Activated CD8-positive, alpha-beta memory T cell treated with anti-CD3 and anti-CD28 coated beads for 24 hours (primary cell): ENCODE results near the gene RBMS3.
"Not testable (repeated sequence)": the region's sequence is repeated elsewhere in the genome, so short reads cannot be mapped to it uniquely, and the experiment has no call there.

Experiments
- DNase-seq: peaks from one replicate; pipeline ENCODE4 v3.0.0-alpha.2; 2020

RBMS3 gene

GRCh38 chr3:29313981-29314726 is 33.3 kb downstream of the RBMS3 start:
- DNase-seq = no peak

- DNase-seq = no peak
These were observed 33.8 kb downstream of the RBMS3 start for GRCh38 chr3:29314727-29315088.

- DNase-seq = no peak
These were observed 36.8 kb downstream of the RBMS3 start for GRCh38 chr3:29317659-29318173.

GRCh38 chr3:29318251-29318650 is 37.4 kb downstream of the RBMS3 start:
- DNase-seq = no peak

- no peak for DNase-seq
These were observed 38.4 kb downstream of the RBMS3 start for GRCh38 chr3:29319262-29319661.

GRCh38 chr3:29319798-29320197 is 38.9 kb downstream of the RBMS3 start:
- no peak for DNase-seq

GRCh38 chr3:29322586-29322985 is 41.7 kb downstream of the RBMS3 start:
- DNase-seq = no peak

- no peak for DNase-seq
These were observed 43.3 kb downstream of the RBMS3 start for GRCh38 chr3:29324180-29324651.

- DNase-seq = not testable (repeated sequence)
These were observed 45.7 kb downstream of the RBMS3 start for GRCh38 chr3:29326540-29326939.

- no peak for DNase-seq
These were observed 49.4 kb downstream of the RBMS3 start for GRCh38 chr3:29329986-29330890.

- no peak for DNase-seq
These were observed 50.2 kb downstream of the RBMS3 start for GRCh38 chr3:29331035-29331434.

GRCh38 chr3:29331456-29332194 is 50.8 kb downstream of the RBMS3 start:
- no peak for DNase-seq

- DNase-seq = no peak
These were observed 51.3 kb downstream of the RBMS3 start for GRCh38 chr3:29332195-29332637.

GRCh38 chr3:29333576-29333975 is 52.7 kb downstream of the RBMS3 start:
- DNase-seq = no peak

- DNase-seq = no peak
These were observed 53.8 kb downstream of the RBMS3 start for GRCh38 chr3:29334706-29335105.

GRCh38 chr3:29335438-29335837 is 54.6 kb downstream of the RBMS3 start:
- no peak for DNase-seq

- no peak for DNase-seq
These were observed 55.1 kb downstream of the RBMS3 start for GRCh38 chr3:29335943-29336342.

- no peak for DNase-seq
These were observed 56.7 kb downstream of the RBMS3 start for GRCh38 chr3:29337565-29337964.

GRCh38 chr3:29338377-29338776 is 57.5 kb downstream of the RBMS3 start:
- DNase-seq = no peak

- no peak for DNase-seq
These were observed 58.4 kb downstream of the RBMS3 start for GRCh38 chr3:29339016-29339833.

GRCh38 chr3:29344154-29344553 is 63.3 kb downstream of the RBMS3 start:
- no peak for DNase-seq

- no peak for DNase-seq
These were observed 64.1 kb downstream of the RBMS3 start for GRCh38 chr3:29344935-29345334.
